GM12878 (cell line): ENCODE measurements around the gene SMAD9.

ENCODE experiments used
- EP300 ChIP-seq, 2 experiments: fragments of 150-350 bp in 1 of 2; IDR thresholded peaks; 2 replicates each; pipeline ENCODE4 v1.6.1; 2011 to 2012; ENCODE audit warnings: low read depth in 2 of 2, low read length in 2 of 2, borderline replicate concordance in 1 of 2, improper control_type of control experiment in 1 of 2, inconsistent platforms in 1 of 2; ENCODE audit not compliant: control insufficient read depth in 1 of 2
- JUND ChIP-seq: IDR thresholded peaks from 2 replicates; pipeline ENCODE4 v1.6.1; 2012; ENCODE audit warnings: low read depth, mild to moderate bottlenecking, low read length, improper control_type of control experiment, moderate library complexity
- MTA3 ChIP-seq: IDR thresholded peaks from 2 replicates; pipeline ENCODE4 v1.6.1; 2012; ENCODE audit warnings: low read length, inconsistent platforms, borderline replicate concordance
- NFIC ChIP-seq: IDR thresholded peaks from 2 replicates; pipeline ENCODE4 v1.6.1; 2012; ENCODE audit warnings: low read depth, mild to moderate bottlenecking, inconsistent platforms, low read length, moderate library complexity
- PBX3 ChIP-seq: IDR thresholded peaks from 2 replicates; pipeline ENCODE4 v1.6.1; 2011; ENCODE audit warnings: mild to moderate bottlenecking, low read depth, low read length, moderate library complexity; ENCODE audit not compliant: insufficient replicate concordance
- POLR2A ChIP-seq: IDR thresholded peaks from 2 replicates; pipeline ENCODE4 v1.6.1; 2011; ENCODE audit warnings: low read depth, mild to moderate bottlenecking, low read length
- POLR2AphosphoS5 ChIP-seq: IDR thresholded peaks from 2 replicates; pipeline ENCODE4 v1.6.1; 2011; ENCODE audit warnings: mild to moderate bottlenecking, low read length, inconsistent platforms
- SMC3 ChIP-seq: IDR thresholded peaks from 2 replicates; pipeline ENCODE4 v1.6.1; 2011; ENCODE audit warnings: low read length, improper control_type of control experiment, borderline replicate concordance
- SREBF1 ChIP-seq: IDR thresholded peaks from 2 replicates; pipeline ENCODE4 v1.6.1; 2012; ENCODE audit warnings: mild to moderate bottlenecking, low read length
- TF ChIP-seq, protein P1 (sequence below), 3 experiments: IDR thresholded peaks in 2 of 3; conservative IDR thresholded peaks in 1 of 3; 2 replicates each; pipeline ENCODE4 v1.5.1; 2011; ENCODE audit warnings: low read depth in 3 of 3, low read length in 3 of 3, mild to moderate bottlenecking in 3 of 3, control low read depth in 2 of 3, moderate library complexity in 2 of 3, inconsistent platforms in 1 of 3, mixed read lengths in 1 of 3; ENCODE audit not compliant: control insufficient read depth in 2 of 3, insufficient read depth in 1 of 3; ENCODE audit errors: extremely low read depth in 1 of 3
- TF ChIP-seq, protein P2 (sequence below): IDR thresholded peaks from 2 replicates; pipeline ENCODE4 v1.6.1; 2012; ENCODE audit warnings: low read depth, low read length, improper control_type of control experiment
- TF ChIP-seq, protein P3 (sequence below): fragments of 450-650 bp; formaldehyde crosslinking; IDR thresholded peaks from 2 replicates; pipeline ENCODE4 v1.4.0; 2022; ENCODE audit warnings: mild to moderate bottlenecking, moderate library complexity
- TF ChIP-seq, protein P4 (sequence below): fragments of 450-650 bp; IDR thresholded peaks from 2 replicates; pipeline ENCODE4 v1.6.1; 2018; ENCODE audit warnings: borderline replicate concordance, mild to moderate bottlenecking; ENCODE audit not compliant: partially characterized antibody
- TF ChIP-seq, protein P5 (sequence below): IDR thresholded peaks from 2 replicates; pipeline ENCODE4 v1.6.1; 2012; ENCODE audit warnings: low read depth, low read length, improper control_type of control experiment

GRCh38 chr13:36875961-36876360 is 44.1 kb downstream of the SMAD9 start:
- TF ChIP-seq, protein P1, sequence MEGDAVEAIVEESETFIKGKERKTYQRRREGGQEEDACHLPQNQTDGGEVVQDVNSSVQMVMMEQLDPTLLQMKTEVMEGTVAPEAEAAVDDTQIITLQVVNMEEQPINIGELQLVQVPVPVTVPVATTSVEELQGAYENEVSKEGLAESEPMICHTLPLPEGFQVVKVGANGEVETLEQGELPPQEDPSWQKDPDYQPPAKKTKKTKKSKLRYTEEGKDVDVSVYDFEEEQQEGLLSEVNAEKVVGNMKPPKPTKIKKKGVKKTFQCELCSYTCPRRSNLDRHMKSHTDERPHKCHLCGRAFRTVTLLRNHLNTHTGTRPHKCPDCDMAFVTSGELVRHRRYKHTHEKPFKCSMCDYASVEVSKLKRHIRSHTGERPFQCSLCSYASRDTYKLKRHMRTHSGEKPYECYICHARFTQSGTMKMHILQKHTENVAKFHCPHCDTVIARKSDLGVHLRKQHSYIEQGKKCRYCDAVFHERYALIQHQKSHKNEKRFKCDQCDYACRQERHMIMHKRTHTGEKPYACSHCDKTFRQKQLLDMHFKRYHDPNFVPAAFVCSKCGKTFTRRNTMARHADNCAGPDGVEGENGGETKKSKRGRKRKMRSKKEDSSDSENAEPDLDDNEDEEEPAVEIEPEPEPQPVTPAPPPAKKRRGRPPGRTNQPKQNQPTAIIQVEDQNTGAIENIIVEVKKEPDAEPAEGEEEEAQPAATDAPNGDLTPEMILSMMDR (IDR thresholded peaks at IDR 0.05 in 2 of 3, conservative IDR thresholded peaks at IDR 0.05 in 1 of 3; ENCODE audit: control insufficient read depth in 2 of 3, extremely low read depth in 1 of 3, insufficient read depth in 1 of 3, low read depth in 3 of 3, low read length in 3 of 3): no peak
- TF ChIP-seq PBX3 (no peak), EP300 (IDR thresholded peaks at IDR 0.05; ENCODE audit: borderline replicate concordance in 1 of 2, control insufficient read depth in 1 of 2, low read depth in 2 of 2, low read length in 2 of 2) (no peak), POLR2AphosphoS5 (no peak), POLR2A (no peak), SREBF1 (no peak), MTA3 (no peak), SMC3 (no peak), NFIC (no peak), JUND (no peak)
- TF ChIP-seq, protein P2, sequence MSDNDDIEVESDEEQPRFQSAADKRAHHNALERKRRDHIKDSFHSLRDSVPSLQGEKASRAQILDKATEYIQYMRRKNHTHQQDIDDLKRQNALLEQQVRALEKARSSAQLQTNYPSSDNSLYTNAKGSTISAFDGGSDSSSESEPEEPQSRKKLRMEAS: no peak
- TF ChIP-seq, protein P3, sequence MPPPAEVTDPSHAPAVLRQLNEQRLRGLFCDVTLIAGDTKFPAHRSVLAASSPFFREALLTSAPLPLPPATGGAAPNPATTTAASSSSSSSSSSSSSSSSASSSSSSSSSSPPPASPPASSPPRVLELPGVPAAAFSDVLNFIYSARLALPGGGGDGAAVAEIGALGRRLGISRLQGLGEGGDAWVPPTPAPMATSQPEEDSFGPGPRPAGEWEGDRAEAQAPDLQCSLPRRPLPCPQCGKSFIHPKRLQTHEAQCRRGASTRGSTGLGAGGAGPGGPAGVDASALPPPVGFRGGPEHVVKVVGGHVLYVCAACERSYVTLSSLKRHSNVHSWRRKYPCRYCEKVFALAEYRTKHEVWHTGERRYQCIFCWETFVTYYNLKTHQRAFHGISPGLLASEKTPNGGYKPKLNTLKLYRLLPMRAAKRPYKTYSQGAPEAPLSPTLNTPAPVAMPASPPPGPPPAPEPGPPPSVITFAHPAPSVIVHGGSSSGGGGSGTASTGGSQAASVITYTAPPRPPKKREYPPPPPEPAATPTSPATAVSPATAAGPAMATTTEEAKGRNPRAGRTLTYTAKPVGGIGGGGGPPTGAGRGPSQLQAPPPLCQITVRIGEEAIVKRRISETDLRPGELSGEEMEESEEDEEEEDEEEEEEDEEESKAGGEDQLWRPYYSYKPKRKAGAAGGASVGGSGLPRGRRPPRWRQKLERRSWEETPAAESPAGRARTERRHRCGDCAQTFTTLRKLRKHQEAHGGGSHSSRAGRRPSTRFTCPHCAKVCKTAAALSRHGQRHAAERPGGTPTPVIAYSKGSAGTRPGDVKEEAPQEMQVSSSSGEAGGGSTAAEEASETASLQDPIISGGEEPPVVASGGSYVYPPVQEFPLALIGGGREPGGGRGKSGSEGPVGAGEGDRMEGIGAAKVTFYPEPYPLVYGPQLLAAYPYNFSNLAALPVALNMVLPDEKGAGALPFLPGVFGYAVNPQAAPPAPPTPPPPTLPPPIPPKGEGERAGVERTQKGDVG: no peak
- TF ChIP-seq, protein P4, sequence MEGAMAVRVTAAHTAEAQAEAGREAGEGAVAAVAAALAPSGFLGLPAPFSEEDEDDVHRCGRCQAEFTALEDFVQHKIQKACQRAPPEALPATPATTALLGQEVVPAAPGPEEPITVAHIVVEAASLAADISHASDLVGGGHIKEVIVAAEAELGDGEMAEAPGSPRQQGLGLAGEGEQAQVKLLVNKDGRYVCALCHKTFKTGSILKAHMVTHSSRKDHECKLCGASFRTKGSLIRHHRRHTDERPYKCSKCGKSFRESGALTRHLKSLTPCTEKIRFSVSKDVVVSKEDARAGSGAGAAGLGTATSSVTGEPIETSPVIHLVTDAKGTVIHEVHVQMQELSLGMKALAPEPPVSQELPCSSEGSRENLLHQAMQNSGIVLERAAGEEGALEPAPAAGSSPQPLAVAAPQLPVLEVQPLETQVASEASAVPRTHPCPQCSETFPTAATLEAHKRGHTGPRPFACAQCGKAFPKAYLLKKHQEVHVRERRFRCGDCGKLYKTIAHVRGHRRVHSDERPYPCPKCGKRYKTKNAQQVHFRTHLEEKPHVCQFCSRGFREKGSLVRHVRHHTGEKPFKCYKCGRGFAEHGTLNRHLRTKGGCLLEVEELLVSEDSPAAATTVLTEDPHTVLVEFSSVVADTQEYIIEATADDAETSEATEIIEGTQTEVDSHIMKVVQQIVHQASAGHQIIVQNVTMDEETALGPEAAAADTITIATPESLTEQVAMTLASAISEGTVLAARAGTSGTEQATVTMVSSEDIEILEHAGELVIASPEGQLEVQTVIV: no peak
- TF ChIP-seq, protein P5, sequence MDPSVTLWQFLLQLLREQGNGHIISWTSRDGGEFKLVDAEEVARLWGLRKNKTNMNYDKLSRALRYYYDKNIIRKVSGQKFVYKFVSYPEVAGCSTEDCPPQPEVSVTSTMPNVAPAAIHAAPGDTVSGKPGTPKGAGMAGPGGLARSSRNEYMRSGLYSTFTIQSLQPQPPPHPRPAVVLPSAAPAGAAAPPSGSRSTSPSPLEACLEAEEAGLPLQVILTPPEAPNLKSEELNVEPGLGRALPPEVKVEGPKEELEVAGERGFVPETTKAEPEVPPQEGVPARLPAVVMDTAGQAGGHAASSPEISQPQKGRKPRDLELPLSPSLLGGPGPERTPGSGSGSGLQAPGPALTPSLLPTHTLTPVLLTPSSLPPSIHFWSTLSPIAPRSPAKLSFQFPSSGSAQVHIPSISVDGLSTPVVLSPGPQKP: no peak
